ENCODE measurements around the gene CLN3. TPM values are rescaled to one million over a fixed set of nuclear protein-coding genes. Genes with fewer than 3 reads are reported as not detected.

The CLN3 gene
- total and polyA plus RNA-seq, 2 of the 13 experiments (the other 11 are each of a cell fraction or from before 2014, with no cell fraction given) = 23.4 to 46.8 TPM

GRCh38 chr16:28538733-28539596 is 47.1 kb upstream of the CLN3 start, which contains the start of gene NUPR1 (continued):
- TF ChIP-seq ZNF770 (CRISPR knock-in tag; IDR thresholded peaks at IDR 0.05) = peak; percentile 82; the same call in 1 of the 2 replicates
- no peak for TF ChIP-seq XBP1 (CRISPR knock-in tag; IDR thresholded peaks at IDR 0.05)
- TF ChIP-seq BATF2 (CRISPR knock-in tag; IDR thresholded peaks at IDR 0.05) = no peak
- no peak for TF ChIP-seq DDIT3 (CRISPR knock-in tag; IDR thresholded peaks at IDR 0.05)
- TF ChIP-seq KAT8 (CRISPR knock-in tag; IDR thresholded peaks at IDR 0.05) = peak; percentile 86
- no peak for TF ChIP-seq ZNF382 (CRISPR knock-in tag; IDR thresholded peaks at IDR 0.05; ENCODE audit: borderline replicate concordance)
- TF ChIP-seq ATF1 (CRISPR knock-in tag; IDR thresholded peaks at IDR 0.05) = no peak
- peak; percentile 48; the same call in 1 of the 2 replicates for TF ChIP-seq ELF3 (CRISPR knock-in tag; IDR thresholded peaks at IDR 0.05)
- TF ChIP-seq ZKSCAN5 (CRISPR knock-in tag; IDR thresholded peaks at IDR 0.05) = no peak
- TF ChIP-seq RAD21 (CRISPR knock-in tag; IDR thresholded peaks at IDR 0.05) = no peak
- 0 out of 2 replicates have a peak, but pooled peaks have one; percentile 27 for TF ChIP-seq AHR (CRISPR knock-in tag; IDR thresholded peaks at IDR 0.05)
- 0 out of 2 replicates have a peak, but pooled peaks have one; percentile 58 for TF ChIP-seq ZNF639 (CRISPR knock-in tag; conservative IDR thresholded peaks at IDR 0.05)
- TF ChIP-seq ZMYM4 (CRISPR knock-in tag; IDR thresholded peaks at IDR 0.05) = peak; percentile 24; the same call in 1 of the 2 replicates
- TF ChIP-seq ZNF34 (CRISPR knock-in tag; IDR thresholded peaks at IDR 0.05; ENCODE audit: borderline replicate concordance) = peak; percentile 58; the same call in 1 of the 2 replicates
- TF ChIP-seq RBAK (CRISPR knock-in tag; IDR thresholded peaks at IDR 0.05) = no peak
- TF ChIP-seq HOXA7 (CRISPR knock-in tag; IDR thresholded peaks at IDR 0.05) = no peak
- TF ChIP-seq TIGD3 (CRISPR knock-in tag; IDR thresholded peaks at IDR 0.05; ENCODE audit: borderline replicate concordance) = no peak
- peak; percentile 71; the same call in 1 of the 2 replicates for TF ChIP-seq FOXJ3 (CRISPR knock-in tag; IDR thresholded peaks at IDR 0.05; ENCODE audit: borderline replicate concordance)
- 0 out of 2 replicates have a peak, but pooled peaks have one; percentile 41 for TF ChIP-seq ZNF430 (CRISPR knock-in tag; IDR thresholded peaks at IDR 0.05)
- no peak for TF ChIP-seq SOX6 (IDR thresholded peaks at IDR 0.05)
- peak; percentile 70 for TF ChIP-seq SOX6 (CRISPR knock-in tag; IDR thresholded peaks at IDR 0.05)
- no peak for TF ChIP-seq ZNF549 (CRISPR knock-in tag; IDR thresholded peaks at IDR 0.05)
- 0 out of 2 replicates have a peak, but pooled peaks have one; percentile 23 for TF ChIP-seq SP140L (CRISPR knock-in tag; IDR thresholded peaks at IDR 0.05; ENCODE audit: borderline replicate concordance)
- TF ChIP-seq ZNF788 (CRISPR knock-in tag; IDR thresholded peaks at IDR 0.05; ENCODE audit: borderline replicate concordance) = peak; percentile 41; the same call in 1 of the 2 replicates
- TF ChIP-seq ZNF703 (CRISPR knock-in tag; IDR thresholded peaks at IDR 0.05; ENCODE audit: borderline replicate concordance) = no peak

Measured in HepG2 (cell line).